OCI-M2 (cell line): ENCODE results near the gene CORIN.

Experiments
- DNase-seq: peaks from one replicate; lab custom pipeline; 2025; ENCODE audit not compliant: unreplicated experiment; lab: John Stamatoyannopoulos, UW

The CORIN gene

DNA sequence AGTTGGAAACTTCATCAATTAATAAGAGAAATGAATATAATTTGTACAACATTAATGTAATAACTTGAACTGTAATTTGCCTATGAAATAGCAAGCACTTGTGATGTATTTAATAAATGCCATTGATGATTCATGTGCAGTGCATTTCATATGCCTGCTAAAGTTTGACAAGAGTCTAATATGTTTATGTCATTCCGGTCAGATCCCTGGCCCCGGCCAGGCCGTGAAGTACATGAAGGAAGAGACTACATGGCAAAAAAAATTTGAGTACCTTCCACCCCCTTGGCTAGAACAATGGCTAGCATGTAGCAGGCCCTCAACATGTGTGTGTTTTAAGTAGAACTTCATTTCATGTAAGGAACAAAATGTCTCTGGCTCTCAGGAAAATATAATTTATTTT lies 191.5 kb downstream of the CORIN start:
- no peak for DNase-seq

DNA sequence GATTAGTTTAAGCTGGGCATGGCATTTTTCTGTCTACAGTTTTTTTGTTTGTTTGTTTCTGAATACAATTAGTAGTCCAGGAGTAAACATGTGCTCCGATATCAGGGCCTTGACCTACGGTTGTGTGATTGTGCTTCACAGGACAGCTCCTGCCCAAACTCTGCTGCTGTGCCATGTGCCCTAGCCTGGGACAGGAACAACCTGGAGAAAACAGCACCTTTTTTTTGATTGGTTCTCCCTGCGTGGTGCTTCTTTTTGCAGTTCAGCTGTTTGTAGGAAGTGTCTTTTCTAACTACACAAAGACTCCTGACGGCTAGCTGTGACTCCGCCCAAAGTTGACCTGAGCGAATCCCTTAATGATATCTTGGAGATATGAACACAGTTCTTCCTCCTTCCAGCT lies 194.0 kb downstream of the CORIN start:
- DNase-seq = no peak

DNA sequence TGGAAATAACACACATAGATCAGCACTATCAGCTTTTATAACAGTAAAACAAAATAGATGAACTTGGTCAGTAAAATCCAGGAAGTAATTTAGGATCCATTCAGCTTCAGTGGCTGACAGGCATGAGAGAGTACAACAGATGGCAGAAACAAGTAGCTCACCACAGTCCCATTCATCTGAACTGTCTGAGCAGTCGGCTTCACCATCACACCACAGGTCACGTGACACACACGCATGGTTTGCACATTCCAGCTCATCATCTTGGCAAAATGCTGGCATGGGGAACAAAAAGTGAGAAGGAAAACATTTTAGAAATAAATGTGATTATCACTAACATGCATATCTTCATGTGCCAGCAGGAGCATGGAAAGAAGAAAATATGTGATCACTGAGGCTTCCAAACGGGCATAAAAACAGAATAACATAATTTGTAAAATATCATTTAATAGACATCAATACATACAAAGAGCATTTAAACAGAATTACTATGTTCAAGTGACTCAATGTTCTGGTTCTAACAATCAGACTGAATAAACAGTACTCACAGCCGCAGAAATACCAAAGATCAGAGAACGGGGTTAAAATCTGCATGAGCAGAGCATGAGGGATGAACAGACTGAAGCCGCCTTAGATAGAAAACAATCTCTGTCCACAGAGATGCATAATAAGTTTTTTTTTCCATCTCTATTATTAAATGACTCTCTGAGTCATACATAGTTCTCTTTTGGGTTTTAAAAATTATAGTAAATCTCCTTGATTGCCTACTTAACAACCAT lies 194.7 kb downstream of the CORIN start:
- DNase-seq = no peak

DNA sequence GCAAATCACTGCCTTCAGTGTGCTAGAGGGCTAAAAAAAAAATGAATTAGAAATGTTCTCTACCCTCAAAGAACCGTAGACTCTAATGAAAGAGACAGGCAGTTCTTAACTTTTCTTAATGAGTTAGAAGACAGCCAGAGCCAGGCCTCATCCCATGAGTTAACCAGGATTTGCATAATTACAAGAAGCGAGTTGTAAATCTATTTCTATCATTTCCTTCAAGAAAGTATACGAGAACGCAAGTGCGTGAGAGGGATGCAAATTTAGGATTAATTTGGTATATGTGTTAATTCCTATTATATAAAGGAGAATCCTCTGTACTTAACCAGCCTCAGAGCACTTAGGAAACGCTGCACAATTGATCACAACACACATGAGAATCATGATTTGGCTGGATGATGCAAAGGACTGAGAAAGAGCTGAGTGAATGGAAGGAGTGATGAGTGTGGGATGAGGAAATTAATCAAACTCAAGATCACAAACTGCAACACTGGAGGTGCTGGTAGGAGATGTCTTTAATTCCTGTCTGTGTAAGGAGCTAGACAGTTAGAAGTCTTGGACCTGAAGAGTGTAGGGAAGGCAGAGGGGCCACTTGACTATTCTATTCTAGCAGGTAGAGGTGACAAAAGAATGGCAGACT lies 195.6 kb downstream of the CORIN start:
- no peak for DNase-seq

DNA sequence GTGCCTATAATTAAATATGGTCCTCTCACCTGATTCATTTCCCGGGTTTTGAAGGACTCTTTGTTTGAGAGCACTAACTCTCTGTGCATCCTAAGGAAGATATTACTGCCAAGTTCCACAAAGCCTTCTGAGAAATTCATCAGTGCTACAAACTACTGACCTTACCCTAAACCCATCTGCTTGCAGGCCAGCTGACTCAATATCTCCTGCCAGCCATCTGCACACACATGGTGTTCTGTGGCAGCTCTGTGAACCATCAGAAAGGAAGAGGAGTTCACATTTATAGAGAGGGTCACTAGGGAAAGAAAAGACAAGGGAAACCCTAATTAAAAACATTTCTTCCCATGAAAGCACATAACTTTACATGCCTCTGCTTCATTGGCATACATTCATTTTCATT lies 196.1 kb downstream of the CORIN start:
- DNase-seq = no peak

DNA sequence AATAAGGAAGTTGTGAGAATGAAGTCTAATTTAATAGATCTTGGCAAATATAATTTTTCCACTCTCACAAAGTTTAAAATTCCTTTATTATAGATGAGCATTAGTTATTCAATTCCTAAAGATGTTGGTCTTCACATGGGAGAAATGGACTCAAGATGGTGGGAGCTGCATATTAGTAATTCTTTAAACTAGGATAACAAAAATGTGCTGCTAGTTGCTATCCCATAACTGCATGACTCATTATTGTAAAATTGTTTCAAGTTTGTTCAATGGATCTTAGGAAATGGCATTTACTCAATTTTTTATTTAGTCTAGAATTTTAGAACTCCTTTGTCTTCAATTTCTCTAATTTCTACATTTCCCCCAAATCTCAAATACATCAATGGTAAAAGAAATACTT lies 197.0 kb downstream of the CORIN start:
- DNase-seq = no peak

DNA sequence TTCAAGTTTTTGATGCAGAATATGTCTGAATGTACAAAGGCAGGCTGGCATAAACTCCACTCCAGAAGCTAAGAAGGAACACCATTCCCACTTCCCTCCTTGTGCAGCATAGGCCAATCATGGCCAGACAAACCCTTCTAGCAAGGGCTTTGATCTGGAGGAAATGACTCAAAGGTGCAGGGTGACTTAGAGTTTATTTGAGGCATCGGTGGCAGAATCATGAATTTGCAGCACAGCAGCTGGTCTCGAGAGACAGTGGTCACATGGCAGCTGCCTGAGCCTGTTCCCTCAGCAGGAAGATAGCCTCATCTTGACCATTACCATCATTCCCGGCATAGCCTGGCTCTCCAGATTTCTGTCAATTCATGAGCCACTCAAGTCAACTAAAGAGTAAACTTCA lies 198.3 kb downstream of the CORIN start:
- no peak for DNase-seq

DNA sequence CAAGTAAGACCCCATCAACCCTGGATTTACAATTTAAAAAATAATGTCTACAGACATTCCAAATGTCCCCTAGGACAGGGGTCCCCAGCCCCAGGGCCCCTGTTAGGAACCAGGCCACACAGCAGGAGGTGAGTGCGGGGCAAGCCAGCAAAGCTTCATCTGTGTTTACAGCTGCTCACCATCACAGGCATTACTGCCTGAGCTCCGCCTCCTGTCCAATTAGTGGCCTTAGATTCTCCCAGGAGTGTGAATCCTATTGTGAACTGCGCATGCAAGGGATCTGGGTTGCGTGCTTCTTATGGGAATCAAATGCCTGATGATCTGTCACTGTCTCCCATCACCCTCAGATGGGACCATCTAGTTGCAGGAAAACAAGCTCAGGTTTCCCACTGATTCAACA lies 206.7 kb downstream of the CORIN start:
- DNase-seq = no peak

DNA sequence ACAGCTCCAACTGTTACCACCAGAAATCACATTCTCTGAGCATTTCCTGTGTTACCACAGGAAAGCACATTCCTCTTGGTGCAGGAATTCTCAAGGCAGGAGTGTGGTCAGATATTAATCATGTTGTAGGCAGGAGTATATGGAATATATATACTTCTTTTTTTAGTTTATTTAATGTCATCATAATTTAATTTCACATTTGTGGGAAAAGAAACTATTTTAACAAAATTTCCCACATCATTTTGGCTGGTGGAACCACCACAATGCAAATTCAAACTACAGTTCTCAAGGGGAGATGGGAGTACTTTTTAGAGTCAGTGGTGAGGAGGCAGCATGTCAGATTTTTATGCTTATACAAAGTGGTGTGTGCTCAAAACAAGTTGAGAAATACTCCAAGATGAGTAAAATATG lies 213.8 kb downstream of the CORIN start:
- DNase-seq = no peak

DNA sequence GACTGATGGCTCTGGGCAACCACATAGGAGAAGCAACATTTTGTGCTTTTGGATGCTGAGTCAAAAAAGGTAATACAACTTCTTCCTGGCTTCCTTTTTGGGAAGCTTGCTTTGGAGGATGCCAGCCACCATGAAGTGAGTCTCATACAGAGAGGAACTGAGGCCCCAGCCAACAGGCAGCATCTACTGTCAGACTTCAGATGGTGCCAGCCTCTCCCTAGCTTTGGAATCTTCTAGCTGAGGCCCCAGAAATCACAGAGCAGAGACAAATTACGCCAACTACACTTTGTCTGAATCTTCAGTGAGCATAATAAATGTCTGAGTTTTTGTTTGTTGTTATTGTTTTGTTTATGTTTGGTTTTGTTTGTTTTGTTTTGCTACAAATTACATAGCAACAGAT lies 216.7 kb downstream of the CORIN start:
- no peak for DNase-seq

DNA sequence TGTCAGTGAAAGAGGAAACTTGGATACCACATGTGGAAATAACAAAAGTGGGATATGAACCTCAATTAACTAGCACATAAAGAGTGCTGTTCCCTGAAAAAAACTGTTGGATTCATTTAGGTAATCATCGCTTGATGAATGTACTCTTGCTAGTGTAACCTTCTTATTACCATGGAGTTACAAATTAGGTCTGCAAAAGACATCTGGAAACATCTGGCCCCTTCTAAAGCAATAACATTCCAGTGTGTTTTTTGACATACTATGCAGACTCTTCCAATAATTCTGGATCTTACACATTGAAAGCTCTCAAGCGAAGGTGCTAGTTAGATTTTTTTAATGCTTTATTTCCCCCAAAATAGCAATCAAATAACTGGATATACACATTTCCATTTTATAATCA lies 218.2 kb downstream of the CORIN start:
- no peak for DNase-seq

DNA sequence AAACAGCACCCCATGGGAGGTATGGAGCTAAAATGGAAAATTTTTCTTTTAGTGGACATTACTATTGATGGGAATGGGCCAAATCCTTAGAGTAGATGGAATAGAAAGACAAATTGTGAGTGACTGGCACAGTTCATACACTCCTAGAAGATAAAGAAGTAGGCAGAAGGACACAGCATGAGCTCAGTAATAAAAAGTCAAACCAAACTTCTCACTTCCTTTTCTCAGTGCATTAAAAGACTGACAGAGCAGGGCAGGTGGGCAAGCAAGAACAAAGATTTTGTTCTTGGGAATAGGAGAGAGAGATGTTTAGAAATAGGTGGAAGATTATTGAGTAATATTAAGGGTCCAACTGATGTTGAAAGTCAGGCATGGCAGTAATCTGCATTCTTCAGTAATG lies 220.3 kb downstream of the CORIN start:
- no peak for DNase-seq

DNA sequence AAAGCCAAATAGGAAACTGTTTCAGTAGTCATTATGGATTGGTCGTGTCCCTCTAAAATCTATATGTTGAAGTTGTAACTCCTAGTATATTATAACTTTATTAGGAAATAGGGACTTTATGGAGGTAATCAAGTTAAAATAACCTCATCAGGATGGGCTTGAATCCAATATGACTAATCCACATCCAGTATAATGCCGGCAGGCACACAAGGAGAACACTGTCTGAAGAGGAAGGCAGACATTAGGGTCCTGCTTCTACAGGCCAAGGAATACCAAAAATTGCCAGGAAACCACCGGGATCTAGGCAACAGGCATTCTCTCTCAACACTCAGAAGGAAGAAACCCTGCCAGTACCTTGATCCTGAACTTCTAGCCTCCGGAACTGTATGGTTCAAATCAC lies 222.5 kb downstream of the CORIN start:
- no peak for DNase-seq

DNA sequence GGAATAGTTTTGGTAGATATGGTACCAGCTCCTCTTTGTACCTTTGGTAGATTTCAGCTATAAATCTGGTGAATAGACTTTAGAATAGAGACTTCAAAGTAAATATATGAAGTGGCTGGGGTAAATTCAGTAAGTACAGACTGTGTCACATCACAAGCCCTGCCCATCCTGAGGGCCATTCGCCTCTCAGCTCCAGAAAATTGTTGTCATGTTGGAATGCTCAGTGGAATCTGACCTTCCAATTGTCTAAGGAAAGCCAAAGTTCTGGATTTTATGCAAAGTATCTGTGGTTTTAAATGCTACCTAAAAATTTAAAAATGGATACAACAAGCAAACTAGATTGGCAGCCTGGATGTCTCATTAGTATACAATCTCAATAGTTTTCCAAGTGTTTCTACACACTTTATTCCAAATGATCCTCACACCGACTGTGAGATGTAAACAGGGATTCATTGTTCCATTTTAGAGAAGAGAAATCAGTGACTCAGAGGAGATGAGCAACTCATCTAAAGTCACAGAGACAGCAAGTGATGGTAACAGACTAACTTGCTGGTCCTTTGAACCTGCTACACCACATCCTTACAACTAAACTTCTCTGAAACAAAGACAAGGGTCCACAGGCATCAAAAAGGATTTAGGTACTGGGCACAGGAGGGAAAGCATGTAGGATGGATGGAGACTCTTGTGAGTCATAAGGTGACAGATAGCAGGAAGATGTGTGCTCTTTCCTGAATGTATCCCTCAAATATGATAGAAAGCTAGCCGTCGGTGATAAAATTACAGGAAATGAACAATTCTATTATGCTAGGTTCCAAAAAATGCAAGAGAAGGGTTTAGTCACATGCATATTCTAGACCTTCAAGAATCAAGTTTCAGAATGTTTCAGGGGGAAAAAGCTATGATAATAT lies 225.5 kb downstream of the CORIN start:
- DNase-seq = no peak

DNA sequence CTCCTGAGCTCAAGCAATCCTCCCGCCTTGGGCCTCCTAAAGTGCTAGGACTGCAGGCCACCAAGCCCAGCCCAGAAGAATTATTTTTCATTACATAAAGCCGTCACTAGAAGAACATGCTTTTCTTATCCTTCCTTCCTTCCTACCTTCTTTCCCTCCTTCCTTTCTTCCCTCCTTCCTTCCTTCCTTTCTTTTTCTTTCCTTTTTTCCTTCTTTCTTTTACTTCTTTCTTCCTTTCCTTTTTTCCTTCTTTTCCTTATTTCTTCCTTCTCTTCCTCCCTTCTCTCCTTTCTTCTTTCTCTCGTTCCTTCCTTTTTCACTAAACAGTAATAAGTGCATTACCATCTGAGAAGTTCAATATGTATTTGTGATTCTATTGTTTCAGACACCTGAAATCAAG lies 231.4 kb downstream of the CORIN start:
- no peak for DNase-seq

DNA sequence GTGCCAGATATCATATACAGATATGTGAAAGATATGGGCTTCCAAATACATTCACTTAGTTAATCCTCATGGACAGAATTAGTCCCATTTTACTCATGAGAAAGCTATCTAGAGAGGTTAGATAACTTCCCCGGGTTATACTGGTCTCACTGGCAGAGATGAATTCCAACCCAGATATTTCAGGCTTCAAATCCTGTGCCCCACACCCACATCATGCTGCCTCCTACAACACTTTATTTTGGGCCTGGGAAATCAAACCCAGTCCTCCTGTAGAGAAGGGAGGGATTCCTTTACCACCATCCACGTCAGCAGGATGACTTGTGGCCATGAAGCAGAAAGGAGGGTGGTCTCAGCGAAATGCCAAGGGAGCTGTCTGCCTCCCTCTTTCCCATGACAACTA lies 239.0 kb downstream of the CORIN start:
- no peak for DNase-seq

DNA sequence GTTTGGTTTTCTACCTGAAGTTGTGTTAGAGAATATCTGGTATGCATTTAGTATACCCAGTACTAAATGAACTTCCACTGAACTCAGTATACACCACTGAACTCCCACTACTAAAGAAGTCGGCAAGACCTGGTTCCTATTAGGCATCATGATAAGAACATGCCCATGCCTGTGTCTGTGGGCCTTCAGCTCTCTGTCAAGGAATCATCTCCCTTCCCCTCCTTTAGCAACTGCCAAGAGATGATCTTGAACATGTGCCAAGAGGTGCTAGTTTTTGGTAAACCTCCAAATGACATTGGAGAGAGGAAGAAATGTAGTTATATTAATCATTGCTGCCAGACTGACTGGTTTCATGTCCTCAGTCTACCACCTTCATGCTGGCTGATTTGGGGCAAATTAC lies 239.5 kb downstream of the CORIN start:
- no peak for DNase-seq

DNA sequence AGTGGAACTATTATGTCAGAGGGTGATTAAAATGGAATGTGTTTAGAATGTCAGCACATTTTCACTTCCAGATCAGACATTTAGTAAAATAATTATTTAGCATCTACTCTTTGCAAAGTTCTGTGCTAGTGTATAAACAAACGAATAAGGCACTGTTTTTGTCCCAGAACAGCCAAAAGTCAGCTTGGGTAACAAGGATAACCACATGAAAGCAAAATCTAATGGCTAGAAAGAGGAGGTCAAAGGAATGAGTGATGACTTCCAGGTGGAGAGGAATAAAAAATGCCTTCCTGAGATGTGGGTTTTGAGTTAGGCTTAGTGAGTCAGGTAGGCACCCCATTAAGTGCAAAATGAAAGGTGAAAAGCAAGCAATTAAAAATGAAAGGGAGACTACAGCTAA lies 240.2 kb downstream of the CORIN start:
- DNase-seq = no peak

DNA sequence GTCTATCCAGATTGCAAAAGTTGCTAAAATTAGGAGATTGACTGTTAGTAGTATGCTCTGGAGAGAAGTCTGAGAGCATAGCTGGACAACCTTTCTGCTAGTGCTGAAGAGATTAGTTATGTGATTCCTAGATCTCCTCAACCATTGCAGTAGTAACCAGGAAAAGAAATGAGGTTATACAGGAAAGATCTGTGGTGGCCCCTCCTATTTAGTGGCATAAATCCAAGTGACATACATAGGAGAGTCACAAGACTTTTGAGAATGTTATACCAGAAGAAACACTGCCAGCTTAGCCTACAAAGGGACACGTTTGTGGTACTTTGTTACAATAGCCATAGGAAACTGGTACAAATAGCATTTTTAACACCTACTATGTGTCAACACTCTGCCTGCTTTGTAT lies 247.5 kb downstream of the CORIN start:
- DNase-seq = no peak

DNA sequence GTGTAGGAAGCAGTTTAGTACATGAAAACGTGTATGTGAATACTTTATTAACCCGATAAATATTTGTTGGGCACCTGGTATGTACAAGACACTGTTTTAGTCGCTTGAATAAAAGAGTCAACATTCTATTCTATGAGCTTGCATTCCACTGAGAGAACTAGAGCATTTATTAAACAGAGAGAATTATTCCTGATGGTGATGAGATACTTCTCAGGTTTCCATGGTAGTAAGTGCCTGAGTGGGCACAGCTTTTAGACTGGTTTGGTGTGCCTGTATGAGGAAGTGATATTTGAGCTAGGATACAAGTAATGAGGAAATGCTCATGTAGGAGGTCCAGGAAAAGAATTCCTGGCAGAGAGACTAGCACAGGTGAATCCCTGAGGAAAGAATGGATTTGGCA lies 258.6 kb downstream of the CORIN start:
- no peak for DNase-seq

DNA sequence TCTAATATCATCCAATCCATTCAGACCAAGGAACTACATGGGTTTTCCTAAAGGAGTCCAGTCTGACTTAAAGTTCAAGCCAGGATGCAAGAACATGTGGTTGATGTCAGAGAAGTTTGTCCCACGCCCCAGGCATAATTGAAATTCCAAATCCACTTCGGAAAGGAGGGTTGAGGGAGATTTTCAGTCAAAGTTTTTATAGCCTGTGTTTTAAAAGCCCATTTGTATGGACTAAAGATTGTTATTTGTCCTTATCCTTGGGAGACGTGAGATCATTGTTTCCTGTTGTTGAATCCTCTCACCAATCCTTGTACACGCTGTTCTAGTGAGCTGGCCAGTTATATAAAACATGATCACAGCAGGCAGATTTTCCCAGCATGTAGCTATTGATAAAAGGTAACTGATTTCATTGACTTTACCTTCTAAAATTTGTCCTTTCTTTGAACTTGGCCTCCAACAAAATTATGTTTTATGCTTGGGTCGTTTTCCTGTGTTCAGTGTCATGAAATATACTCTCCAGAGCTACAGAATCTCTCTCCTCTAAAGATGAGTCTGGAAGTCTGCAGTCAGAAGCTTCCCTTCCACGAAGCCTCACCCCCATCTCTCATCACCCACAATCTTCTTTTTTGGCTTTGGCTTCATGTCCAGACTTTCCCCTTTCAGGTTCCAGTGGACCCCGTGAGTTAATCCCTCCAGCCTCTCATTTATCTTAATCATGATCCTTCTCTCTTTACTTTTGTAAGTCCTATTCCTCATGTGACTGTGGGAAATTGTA lies 259.9 kb downstream of the CORIN start:
- no peak for DNase-seq
